Measurements from ENCODE around the gene STARD7.

GRCh38 chr2:96174251-96175144 lies 34.1 kb downstream of the STARD7 start:
- TF ChIP-seq CTCF (IDR thresholded peaks at IDR 0.05) (peak; percentile 68 to 90 (median 80)), POLR2A (IDR thresholded peaks at IDR 0.05) (no peak)

All from thyroid gland (tissue), 4 donors.